Testis (tissue), 5 donors: ENCODE results near the gene ZNF841. TPM values are rescaled to one million over a fixed set of nuclear protein-coding genes. Genes with fewer than 3 reads are reported as not detected.

Experiments
- DNase-seq: peaks from one replicate; pipeline ENCODE4 v3.0.0-alpha.2; 2019
- H3K27ac ChIP-seq, 2 donors: fragments of 200-600 bp; sonication (generic); one replicate each; pipeline ENCODE4 v1.5.1; 2019
- H3K27me3 ChIP-seq: fragments of 200-600 bp; sonication (generic); one replicate; pipeline ENCODE4 v1.5.1; 2019
- H3K36me3 ChIP-seq: fragments of 200-600 bp; sonication (generic); one replicate; pipeline ENCODE4 v1.5.1; 2017; ENCODE audit warnings: low read depth; ENCODE audit errors: missing control alignments
- H3K4me1 ChIP-seq: fragments of 200-600 bp; sonication (generic); one replicate; pipeline ENCODE4 v1.5.1; 2019
- H3K4me3 ChIP-seq, 2 donors: fragments of 200-600 bp; sonication (generic); one replicate each; pipeline ENCODE4 v1.5.1; 2017 to 2019
- H3K9me3 ChIP-seq: fragments of 200-600 bp; sonication (generic); one replicate; pipeline ENCODE4 v1.5.1; 2017
- CTCF ChIP-seq, 3 experiments: fragments of 450-650 bp in 2 of 3; fragments of 200-600 bp in 1 of 3; sonication (generic) in 1 of 3; IDR thresholded peaks; one replicate each; pipeline ENCODE4 v1.5.1; 2016 to 2019; ENCODE audit warnings: antibody characterized with exemption in 3 of 3, mild to moderate bottlenecking in 2 of 3, moderate library complexity in 1 of 3
- POLR2A ChIP-seq: fragments of 450-650 bp; IDR thresholded peaks from one replicate; pipeline ENCODE4 v1.6.1; 2017; ENCODE audit warnings: antibody characterized with exemption, mild to moderate bottlenecking, moderate library complexity
- WGBS, 2 donors: methylation state at CpG; one replicate each; pipeline ENCODE4 v1.1.5; 2018; 5-methylcytosine and 5-hydroxymethylcytosine counted together
- intact Hi-C: fragments of 100-400 bp; cut with DNase I; formaldehyde crosslinking; loops from one replicate; pipeline ENCODE4 v1.15.1; 2023; ENCODE audit warnings: low total_unique reads
- long read RNA-seq, 2 donors: transcript quantifications; one replicate each; lab custom pipeline, GENCODE V29; 2026
- polyA plus RNA-seq: library from polyadenylated mRNA; stranded (reverse); fragments of 350-450 nt; fragmentation: Illumina TruSeq; extraction: RNeasy Lipid Tissue Mini Kit (QIAGEN cat#74804); gene quantifications from one replicate; pipeline ENCODE4 v1.2.3, GENCODE V29; 2014; ENCODE audit warnings: low read depth, low replicate concordance; ENCODE audit not compliant: insufficient read depth
- total RNA-seq, 2 donors: library from RNA; depleted of rRNA; stranded (reverse); fragments of >200 nt; gene quantifications; one replicate each; pipeline ENCODE4 v1.2.3, GENCODE V29; 2016

The ZNF841 gene
- total RNA-seq (10 to 100 TPM; 26.9 to 27.0 TPM), polyA plus RNA-seq (8.5 TPM)
- long read RNA-seq, donor 1, partial matches to known transcripts, result 0 of 1 reads
- long read RNA-seq, donor 1, other reads (novel, unspliced or antisense), result 0 of 1 reads
- long read RNA-seq, donor 2, result 0 reads

- Histone ChIP-seq H3K27ac (peak within 1 kb of the TSS; percentile 33 to 38), H3K9me3 (no peaks in the 10 kb centered on the region), H3K36me3 (no peaks in the 10 kb centered on the region), H3K4me1 (peaks cover 10% of the 10 kb centered on the region), H3K27me3 (no peaks in the 10 kb centered on the region), H3K4me3 (peak within 1 kb of the TSS; percentile 68 to 89)
- DNase-seq, result peak; percentile 96
- intact Hi-C loops, result no loop called here
- WGBS, 2 donors, result 0% methylated on average over 46 to 59 of the region's 59 CpGs
- TF ChIP-seq POLR2A (no peak), CTCF (IDR thresholded peaks at IDR 0.05) (no peak)
Measured at GRCh38 chr19:52095172-52096014, at the start of gene ZNF841. Gene ZNF841 (minus strand): TSS chr19:52095765. CDS start chr19:52084801, 10,964 bp downstream.

GRCh38 chr19:52142001-52142595 is 46.5 kb upstream of the ZNF841 start:
- H3K4me1 ChIP-seq, result peaks cover 13% of the 10 kb centered on the region
- H3K4me3 ChIP-seq, result no peak overlapping the region
- DNase-seq, result no peak
- no peak overlapping the region for H3K27ac ChIP-seq
- H3K9me3 ChIP-seq, result no peaks in the 10 kb centered on the region
- TF ChIP-seq POLR2A (no peak), CTCF (IDR thresholded peaks at IDR 0.05) (no peak)
- H3K27me3 ChIP-seq, result no peaks in the 10 kb centered on the region
- intact Hi-C loops, result no loop called here
- H3K36me3 ChIP-seq, result no peaks in the 10 kb centered on the region
- WGBS, 2 donors, result 91 to 93% methylated on average over 3 of the region's 3 CpGs

- Histone ChIP-seq H3K4me3 (no peak overlapping the region), H3K9me3 (no peaks in the 10 kb centered on the region), H3K4me1 (peaks cover 13% of the 10 kb centered on the region), H3K27ac (no peak overlapping the region), H3K36me3 (no peaks in the 10 kb centered on the region), H3K27me3 (no peaks in the 10 kb centered on the region)
- WGBS, 2 donors, result 45 to 53% methylated on average over 2 of the region's 2 CpGs
- TF ChIP-seq CTCF (IDR thresholded peaks at IDR 0.05) (no peak), POLR2A (no peak)
- intact Hi-C loops, result no loop called here
- no peak for DNase-seq
Measured at GRCh38 chr19:52141203-52141602, 45.6 kb upstream of the ZNF841 start.

- Histone ChIP-seq H3K36me3 (no peaks in the 10 kb centered on the region), H3K4me3 (peak overlapping the region; percentile 75 to 93), H3K27me3 (no peaks in the 10 kb centered on the region), H3K4me1 (peaks cover 13% of the 10 kb centered on the region), H3K27ac (peak overlapping the region; percentile 8 to 89), H3K9me3 (no peaks in the 10 kb centered on the region)
- DNase-seq, result no peak
- intact Hi-C loops, result no loop called here
- TF ChIP-seq POLR2A (no peak), CTCF (IDR thresholded peaks at IDR 0.05) (no peak)
- 9% methylated on average over 22 of the region's 22 CpGs for WGBS, 2 donors
Measured at GRCh38 chr19:52140032-52140710, 44.6 kb upstream of the ZNF841 start.
